Body of pancreas (tissue), 4 donors: Measurements from ENCODE around the gene AQP5.

ENCODE experiments used
- CTCF ChIP-seq, 7 experiments: fragments of 450-650 bp in 4 of 7; fragments of 200-600 bp in 3 of 7; sonication (generic) in 3 of 7; IDR thresholded peaks; one replicate each; pipeline ENCODE4 v1.5.1; 2016 to 2019; ENCODE audit warnings: antibody characterized with exemption in 7 of 7
- POLR2A ChIP-seq, 3 donors: fragments of 450-650 bp; IDR thresholded peaks; one replicate each; pipeline ENCODE4 v1.6.1; 2016; ENCODE audit warnings: antibody characterized with exemption in 3 of 3, mild to moderate bottlenecking in 2 of 3

- TF ChIP-seq CTCF (IDR thresholded peaks at IDR 0.05) (no peak), POLR2A (IDR thresholded peaks at IDR 0.05) (no peak)
Measured at GRCh38 chr12:49967777-49968250, 6.1 kb downstream of the AQP5 start.
